Smooth muscle cell (in vitro differentiated cells): ENCODE results near the gene FFAR4. TPM values are rescaled to one million over a fixed set of nuclear protein-coding genes. Genes with fewer than 3 reads are reported as not detected.

ENCODE experiments used
- DNase-seq: peaks from one replicate; lab custom pipeline; 2025; ENCODE audit not compliant: unreplicated experiment; lab: John Stamatoyannopoulos, UW
- H2AFZ ChIP-seq: fragments of 200-600 bp; sonication (generic); 2 replicates; pipeline ENCODE4 v1.6.0; 2016; ENCODE audit warnings: antibody characterized with exemption, low read depth, mild to moderate bottlenecking
- H3F3A ChIP-seq: fragments of 200-600 bp; sonication (generic); 2 replicates; pipeline ENCODE4 v1.6.0; 2017; ENCODE audit warnings: antibody characterized with exemption, low read depth
- H3K27ac ChIP-seq: fragments of 200-600 bp; sonication (generic); 2 replicates; pipeline ENCODE4 v1.5.1; 2016; ENCODE audit warnings: low read depth, mild to moderate bottlenecking
- H3K27me3 ChIP-seq: fragments of 200-600 bp; sonication (generic); 2 replicates; pipeline ENCODE4 v1.6.1; 2016; ENCODE audit warnings: low read depth, mild to moderate bottlenecking
- H3K36me3 ChIP-seq: fragments of 200-600 bp; sonication (generic); 2 replicates; pipeline ENCODE4 v1.5.1; 2016; ENCODE audit warnings: low read depth
- H3K4me1 ChIP-seq: fragments of 200-600 bp; sonication (generic); 2 replicates; pipeline ENCODE4 v1.5.1; 2016; ENCODE audit warnings: low read depth
- H3K4me2 ChIP-seq: fragments of 200-600 bp; sonication (generic); 2 replicates; pipeline ENCODE4 v1.6.0; 2016; ENCODE audit warnings: mild to moderate bottlenecking
- H3K4me3 ChIP-seq: fragments of 200-600 bp; sonication (generic); 2 replicates; pipeline ENCODE4 v1.5.1; 2016; ENCODE audit warnings: mild to moderate bottlenecking
- H3K79me2 ChIP-seq: fragments of 200-600 bp; sonication (generic); 2 replicates; pipeline ENCODE4 v1.6.0; 2016; ENCODE audit warnings: low read depth, mild to moderate bottlenecking
- H3K9ac ChIP-seq: fragments of 200-600 bp; sonication (generic); 2 replicates; pipeline ENCODE4 v1.6.0; 2016; ENCODE audit warnings: low read depth
- H3K9me3 ChIP-seq: fragments of 200-600 bp; sonication (generic); replicated peaks from 2 replicates; pipeline ENCODE4 v1.5.1; 2016; ENCODE audit warnings: low read depth
- H4K20me1 ChIP-seq: fragments of 200-600 bp; sonication (generic); 2 replicates; pipeline ENCODE4 v1.6.0; 2016; ENCODE audit warnings: low read depth
- CTCF ChIP-seq: fragments of 200-600 bp; sonication (generic); IDR thresholded peaks from 2 replicates; pipeline ENCODE4 v1.5.1; 2017; ENCODE audit warnings: borderline replicate concordance, mild to moderate bottlenecking, antibody characterized with exemption; ENCODE audit not compliant: insufficient read depth, poor library complexity, severe bottlenecking
- WGBS: methylation state at CpG from one replicate; pipeline ENCODE4 v1.1.7; 2016; ENCODE audit warnings: low lambda C conversion rate; 5-methylcytosine and 5-hydroxymethylcytosine counted together
- polyA plus RNA-seq: library from polyadenylated mRNA; unstranded; fragments of >200 nt; fragmentation: Nextera tagmentation; extraction: Ambion mirVana; gene quantifications from 2 replicates; pipeline ENCODE4 v1.2.1, GENCODE V29; 2016
- total RNA-seq: library from RNA; depleted of rRNA; stranded (reverse); fragments of >200 nt; gene quantifications from 2 replicates; pipeline ENCODE4 v1.2.3, GENCODE V29; 2014

FFAR4 gene
- total and polyA plus RNA-seq, 2 experiments from 2014 or later: not detected

- H3K27me3 ChIP-seq: peaks cover 93% of the 10 kb centered on the region
- H3K36me3 ChIP-seq: no peaks in the 10 kb centered on the region
- H2AFZ ChIP-seq: no peak overlapping the region
- H3K4me1 ChIP-seq: peaks cover 4% of the 10 kb centered on the region
- no peak overlapping the region for H3K27ac ChIP-seq
- no peak for TF ChIP-seq CTCF
- H3K4me2 ChIP-seq: no peak overlapping the region
- H4K20me1 ChIP-seq: no peaks in the 10 kb centered on the region
- no peaks in the 10 kb centered on the region for H3F3A ChIP-seq
- no peak overlapping the region for H3K9ac ChIP-seq
- no peak for DNase-seq
- H3K4me3 ChIP-seq: no peak overlapping the region
- H3K79me2 ChIP-seq: no peaks in the 10 kb centered on the region
- no peaks in the 10 kb centered on the region for H3K9me3 ChIP-seq
- WGBS: 16% methylated on average over 21 of the region's 21 CpGs
These were observed 1.6 kb downstream of the FFAR4 start for GRCh38 chr10:93568105-93568390.

GRCh38 chr10:93570383-93570782 is 3.9 kb downstream of the FFAR4 start:
- Histone ChIP-seq H3K36me3 (no peaks in the 10 kb centered on the region), H3K4me2 (no peak overlapping the region), H3K4me3 (no peak overlapping the region), H3K4me1 (peaks cover 4% of the 10 kb centered on the region), H3F3A (no peaks in the 10 kb centered on the region), H4K20me1 (no peaks in the 10 kb centered on the region), H3K27me3 (peaks cover 91% of the 10 kb centered on the region), H3K27ac (no peak overlapping the region), H3K9ac (no peak overlapping the region), H3K79me2 (no peaks in the 10 kb centered on the region), H2AFZ (no peak overlapping the region), H3K9me3 (no peaks in the 10 kb centered on the region)
- TF ChIP-seq CTCF: no peak
- DNase-seq: no peak
- WGBS: 46% methylated on average over 3 of the region's 3 CpGs

GRCh38 chr10:93572606-93573005 is 6.1 kb downstream of the FFAR4 start:
- Histone ChIP-seq H3K4me1 (no peaks in the 10 kb centered on the region), H3K27ac (no peak overlapping the region), H4K20me1 (no peaks in the 10 kb centered on the region), H2AFZ (no peak overlapping the region), H3K9ac (no peak overlapping the region), H3F3A (no peaks in the 10 kb centered on the region), H3K27me3 (peaks cover 73% of the 10 kb centered on the region), H3K79me2 (no peaks in the 10 kb centered on the region), H3K36me3 (no peaks in the 10 kb centered on the region), H3K4me3 (no peak overlapping the region), H3K9me3 (no peaks in the 10 kb centered on the region), H3K4me2 (no peak overlapping the region)
- no peak for TF ChIP-seq CTCF
- WGBS: 97% methylated on average over 2 of the region's 2 CpGs
- DNase-seq: no peak

- Histone ChIP-seq H4K20me1 (no peaks in the 10 kb centered on the region), H2AFZ (no peak overlapping the region), H3K4me1 (no peaks in the 10 kb centered on the region), H3F3A (no peaks in the 10 kb centered on the region), H3K27me3 (peaks cover 67% of the 10 kb centered on the region), H3K9me3 (no peaks in the 10 kb centered on the region), H3K9ac (no peak overlapping the region), H3K27ac (no peak overlapping the region), H3K4me2 (no peak overlapping the region), H3K4me3 (no peak overlapping the region), H3K79me2 (no peaks in the 10 kb centered on the region), H3K36me3 (no peaks in the 10 kb centered on the region)
- no peak for TF ChIP-seq CTCF
- DNase-seq: no peak
- 63% methylated on average over 10 of the region's 10 CpGs for WGBS
These were observed 6.8 kb downstream of the FFAR4 start for GRCh38 chr10:93573051-93573909.
